Iris pigment epithelial cell (primary cell): ENCODE results near the gene GPR146.

Experiments used
- DNase-seq: peaks from one replicate; pipeline ENCODE4 v3.0.0-alpha.2; 2011; ENCODE audit warnings: low read depth

The GPR146 gene

GRCh38 chr7:1011297-1012003 lies 32.9 kb upstream of the GPR146 start:
- DNase-seq = no peak

GRCh38 chr7:1012004-1012715 lies 32.2 kb upstream of the GPR146 start:
- DNase-seq = no peak

GRCh38 chr7:1012716-1013095 lies 31.6 kb upstream of the GPR146 start:
- no peak for DNase-seq

GRCh38 chr7:1013581-1013980 lies 30.8 kb upstream of the GPR146 start:
- DNase-seq = no peak

- no peak for DNase-seq
Observed at GRCh38 chr7:1014681-1015080, 29.7 kb upstream of the GPR146 start.

GRCh38 chr7:1015196-1016121 lies 28.9 kb upstream of the GPR146 start:
- no peak for DNase-seq

- no peak for DNase-seq
Observed at GRCh38 chr7:1016577-1017531, 27.5 kb upstream of the GPR146 start.

- DNase-seq = no peak
Observed at GRCh38 chr7:1017586-1018333, 26.6 kb upstream of the GPR146 start.

GRCh38 chr7:1018334-1018695 lies 26.0 kb upstream of the GPR146 start:
- no peak for DNase-seq

GRCh38 chr7:1019255-1019785 lies 25.0 kb upstream of the GPR146 start:
- DNase-seq = no peak

- no peak for DNase-seq
Observed at GRCh38 chr7:1019789-1020610, 24.3 kb upstream of the GPR146 start.

GRCh38 chr7:1020849-1021251 lies 23.5 kb upstream of the GPR146 start:
- DNase-seq = no peak

- DNase-seq = no peak
Observed at GRCh38 chr7:1021366-1021765, 23.0 kb upstream of the GPR146 start.

- DNase-seq = no peak
Observed at GRCh38 chr7:1021931-1022330, 22.4 kb upstream of the GPR146 start.

GRCh38 chr7:1022356-1022755 lies 22.0 kb upstream of the GPR146 start:
- DNase-seq = no peak

- DNase-seq = no peak
Observed at GRCh38 chr7:1022801-1023465, 21.4 kb upstream of the GPR146 start.

- DNase-seq = no peak
Observed at GRCh38 chr7:1024331-1024841, 20.0 kb upstream of the GPR146 start.

GRCh38 chr7:1024876-1025742 lies 19.2 kb upstream of the GPR146 start:
- no peak for DNase-seq
